Measurements from ENCODE around the gene RAD51B. TPM values are rescaled to one million over a fixed set of nuclear protein-coding genes. Genes with fewer than 3 reads are reported as not detected.
A peak's percentile ranks its signal among the peaks of the same experiment; 100 is the strongest.
"Not testable (repeated sequence)": the region's sequence is repeated elsewhere in the genome, so short reads cannot be mapped to it uniquely, and the experiment has no call there.

Gene RAD51B
- total RNA-seq, 4 donors from 2014 or later: 5.0 to 31.8 (median 20.6) TPM

DNA sequence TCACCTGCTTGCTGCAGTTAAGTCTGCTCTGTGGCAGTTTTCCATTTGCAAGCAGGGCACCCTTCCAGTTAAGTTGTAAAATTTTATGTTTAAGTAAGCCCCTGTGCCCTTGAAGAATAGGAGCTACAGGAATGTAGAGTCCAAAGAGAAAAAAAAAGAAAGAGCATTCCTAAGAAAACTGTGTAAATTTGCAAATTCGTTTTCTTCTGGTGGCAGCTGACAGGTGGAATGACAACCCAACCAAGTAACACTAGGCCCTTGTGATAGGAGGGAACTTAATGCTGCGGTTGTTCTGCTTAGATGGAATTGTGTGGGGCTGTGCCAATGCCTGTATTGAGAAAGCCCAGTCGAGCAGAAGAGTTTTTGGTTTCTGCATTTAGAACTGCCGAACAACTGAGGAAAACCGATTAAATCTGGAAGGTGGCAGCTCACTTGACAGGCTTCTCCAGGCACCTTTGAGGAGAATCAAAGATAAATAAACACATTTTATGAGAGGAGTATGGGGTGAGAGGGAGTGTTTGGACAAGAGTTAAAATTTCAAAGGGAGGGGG is 280.0 kb downstream of the RAD51B start:
- TF ChIP-seq, protein P1, sequence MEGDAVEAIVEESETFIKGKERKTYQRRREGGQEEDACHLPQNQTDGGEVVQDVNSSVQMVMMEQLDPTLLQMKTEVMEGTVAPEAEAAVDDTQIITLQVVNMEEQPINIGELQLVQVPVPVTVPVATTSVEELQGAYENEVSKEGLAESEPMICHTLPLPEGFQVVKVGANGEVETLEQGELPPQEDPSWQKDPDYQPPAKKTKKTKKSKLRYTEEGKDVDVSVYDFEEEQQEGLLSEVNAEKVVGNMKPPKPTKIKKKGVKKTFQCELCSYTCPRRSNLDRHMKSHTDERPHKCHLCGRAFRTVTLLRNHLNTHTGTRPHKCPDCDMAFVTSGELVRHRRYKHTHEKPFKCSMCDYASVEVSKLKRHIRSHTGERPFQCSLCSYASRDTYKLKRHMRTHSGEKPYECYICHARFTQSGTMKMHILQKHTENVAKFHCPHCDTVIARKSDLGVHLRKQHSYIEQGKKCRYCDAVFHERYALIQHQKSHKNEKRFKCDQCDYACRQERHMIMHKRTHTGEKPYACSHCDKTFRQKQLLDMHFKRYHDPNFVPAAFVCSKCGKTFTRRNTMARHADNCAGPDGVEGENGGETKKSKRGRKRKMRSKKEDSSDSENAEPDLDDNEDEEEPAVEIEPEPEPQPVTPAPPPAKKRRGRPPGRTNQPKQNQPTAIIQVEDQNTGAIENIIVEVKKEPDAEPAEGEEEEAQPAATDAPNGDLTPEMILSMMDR (IDR thresholded peaks at IDR 0.05): no peak
- no peak for TF ChIP-seq EP300 (IDR thresholded peaks at IDR 0.05; ENCODE audit: low read depth)
- no peak for TF ChIP-seq POLR2AphosphoS5 (IDR thresholded peaks at IDR 0.05)
- no peak for TF ChIP-seq POLR2A (IDR thresholded peaks at IDR 0.05)
- Histone ChIP-seq H3K4me3 (no peak overlapping the region), H3K27me3 (no peaks in the 10 kb centered on the region), H3K9me3 (peaks cover 15 to 20% of the 10 kb centered on the region in 2 donors), H3K27ac (peak overlapping the region; percentile 52 to 83 (median 62)), H3K36me3 (peaks cover 0 to 7% (median 0%) of the 10 kb centered on the region in 4 donors), H3K4me1 (peaks cover 0 to 6% (median 1%) of the 10 kb centered on the region in 4 donors)
- intact Hi-C loops (cut with DNase I; ENCODE audit: low total_unique reads): no loop called here
- in situ Hi-C loops (cut with MboI; ENCODE audit: low pct_ligation_motif_present in 1 of 4, low pct_unique_long_range_greater_than_20kb in 1 of 4, low sequenced_read_pairs in 3 of 4): no loop called here
- 44 to 45% methylated on average over 4 to 5 of the region's 5 CpGs for WGBS, 2 donors (ENCODE audit: low coverage in 1 of 2)
- no peak for DNase-seq

DNA sequence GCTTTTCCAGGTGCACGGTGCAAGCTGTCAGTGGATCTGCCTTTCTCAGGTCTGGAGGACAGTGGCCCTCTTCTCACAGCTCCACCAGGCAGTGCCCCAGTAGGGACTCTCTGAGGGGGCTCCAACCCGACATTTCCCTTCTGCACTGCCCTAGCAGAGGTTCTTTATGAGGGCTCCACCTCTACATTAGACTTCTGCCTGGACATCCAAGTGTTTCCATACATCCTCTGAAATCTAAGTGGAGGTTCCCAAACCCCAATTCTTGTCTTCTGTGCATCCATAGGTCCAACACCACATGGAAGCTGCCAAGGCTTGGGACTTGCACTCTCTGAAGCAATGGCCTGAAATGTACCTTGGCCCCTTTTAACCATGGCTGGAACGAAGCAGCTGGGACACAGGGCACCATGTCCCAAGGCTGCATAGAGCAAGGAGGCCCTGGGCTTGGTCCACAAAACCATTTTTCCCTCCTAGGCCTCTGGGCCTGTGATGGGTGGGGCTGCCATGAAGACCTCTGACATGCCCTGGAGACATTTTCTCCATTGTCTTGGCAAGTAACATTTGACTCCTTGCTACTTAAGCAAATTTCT is 282.2 kb downstream of the RAD51B start:
- H3K27me3 ChIP-seq; DNase-seq; intact Hi-C loops (cut with DNase I; ENCODE audit: low total_unique reads); H3K4me3 ChIP-seq; in situ Hi-C loops (cut with MboI; ENCODE audit: low pct_ligation_motif_present in 1 of 4, low pct_unique_long_range_greater_than_20kb in 1 of 4, low sequenced_read_pairs in 3 of 4); H3K36me3 ChIP-seq: not testable (repeated sequence)
- WGBS, 2 donors (ENCODE audit: low coverage in 1 of 2): 97 to 100% methylated on average over 1 to 3 of the region's 3 CpGs
- Histone ChIP-seq H3K9me3 (peaks cover 15 to 20% of the 10 kb centered on the region in 2 donors), H3K27ac (peak overlapping the region; percentile 52 to 83 (median 62)), H3K4me1 (peaks cover 0 to 25% (median 5%) of the 10 kb centered on the region in 4 donors)

DNA sequence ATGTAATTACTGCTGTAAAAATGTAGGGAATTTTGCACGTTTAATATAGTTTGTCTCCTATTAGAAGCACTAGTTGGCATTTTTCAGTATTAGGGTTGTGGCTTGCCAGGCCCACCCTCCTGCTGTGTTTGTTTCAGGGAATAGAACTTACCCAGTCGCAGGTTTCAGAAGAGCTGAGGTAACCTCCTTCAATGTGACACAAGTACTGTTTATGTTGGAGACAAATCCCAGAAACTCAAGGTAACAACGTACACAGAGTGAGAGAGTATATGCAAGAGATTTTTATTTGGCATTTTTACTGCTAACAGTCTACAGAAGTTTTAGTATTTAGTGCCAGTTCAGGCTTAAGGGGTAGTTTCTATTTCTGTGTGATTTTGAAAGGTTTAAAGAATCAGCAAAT is 284.3 kb downstream of the RAD51B start:
- peaks cover 0 to 30% (median 5%) of the 10 kb centered on the region in 4 donors for H3K4me1 ChIP-seq
- H3K27me3 ChIP-seq: no peaks in the 10 kb centered on the region
- no peak overlapping the region for H3K4me3 ChIP-seq
- in situ Hi-C loops (cut with MboI; ENCODE audit: low pct_ligation_motif_present in 1 of 4, low pct_unique_long_range_greater_than_20kb in 1 of 4, low sequenced_read_pairs in 3 of 4) (no loop called here), intact Hi-C loops (cut with DNase I; ENCODE audit: low total_unique reads) (no loop called here)
- DNase-seq: no peak
- H3K36me3 ChIP-seq: peaks cover 0 to 7% (median 0%) of the 10 kb centered on the region in 4 donors
- WGBS, 2 donors (ENCODE audit: low coverage in 1 of 2): 72 to 84% methylated on average over 3 of the region's 3 CpGs
- peaks cover 15 to 20% of the 10 kb centered on the region in 2 donors for H3K9me3 ChIP-seq
- TF ChIP-seq EP300 (IDR thresholded peaks at IDR 0.05; ENCODE audit: low read depth) (peak; percentile 93), POLR2AphosphoS5 (IDR thresholded peaks at IDR 0.05) (peak; percentile 52 to 86 (median 78))
- TF ChIP-seq, protein P1 (IDR thresholded peaks at IDR 0.05): no peak
- peak overlapping the region; percentile 59 to 83 (median 62) for H3K27ac ChIP-seq

DNA sequence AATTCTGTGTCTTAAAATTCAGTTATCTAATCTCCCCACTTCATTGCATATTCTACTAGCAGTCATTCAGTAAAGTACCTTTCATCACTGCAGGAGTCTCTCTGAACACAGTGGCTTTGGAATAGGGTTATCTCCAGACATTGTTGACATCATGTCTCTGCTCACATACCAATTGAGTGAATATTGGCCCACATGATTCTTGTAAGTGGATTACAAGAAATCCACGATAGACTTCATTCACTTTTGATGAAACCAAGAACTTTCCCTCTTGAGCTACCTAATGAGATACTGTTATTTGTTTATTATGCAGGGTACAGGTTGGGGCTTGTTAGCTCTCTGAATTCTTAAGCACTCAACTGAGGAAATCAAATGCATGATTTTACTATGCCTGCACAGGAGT is 284.9 kb downstream of the RAD51B start:
- Histone ChIP-seq H3K27me3 (no peaks in the 10 kb centered on the region), H3K4me1 (peaks cover 0 to 33% (median 5%) of the 10 kb centered on the region in 4 donors), H3K27ac (peak overlapping the region; percentile 59 to 83 (median 62)), H3K9me3 (peaks cover 15 to 20% of the 10 kb centered on the region in 2 donors), H3K4me3 (no peak overlapping the region), H3K36me3 (peaks cover 0 to 7% (median 0%) of the 10 kb centered on the region in 4 donors)
- TF ChIP-seq EP300 (IDR thresholded peaks at IDR 0.05; ENCODE audit: low read depth) (no peak), POLR2A (IDR thresholded peaks at IDR 0.05) (no peak), POLR2AphosphoS5 (IDR thresholded peaks at IDR 0.05) (no peak)
- TF ChIP-seq, protein P1 (IDR thresholded peaks at IDR 0.05): no peak
- DNase-seq: no peak
- intact Hi-C loops (cut with DNase I; ENCODE audit: low total_unique reads) (no loop called here), in situ Hi-C loops (cut with MboI; ENCODE audit: low pct_ligation_motif_present in 1 of 4, low pct_unique_long_range_greater_than_20kb in 1 of 4, low sequenced_read_pairs in 3 of 4) (no loop called here)
- WGBS, 2 donors (ENCODE audit: low coverage in 1 of 2): 68 to 100% methylated on average over 1 of the region's 1 CpG
